ENCODE measurements around the gene ATAD1.

Gene ATAD1

DNA sequence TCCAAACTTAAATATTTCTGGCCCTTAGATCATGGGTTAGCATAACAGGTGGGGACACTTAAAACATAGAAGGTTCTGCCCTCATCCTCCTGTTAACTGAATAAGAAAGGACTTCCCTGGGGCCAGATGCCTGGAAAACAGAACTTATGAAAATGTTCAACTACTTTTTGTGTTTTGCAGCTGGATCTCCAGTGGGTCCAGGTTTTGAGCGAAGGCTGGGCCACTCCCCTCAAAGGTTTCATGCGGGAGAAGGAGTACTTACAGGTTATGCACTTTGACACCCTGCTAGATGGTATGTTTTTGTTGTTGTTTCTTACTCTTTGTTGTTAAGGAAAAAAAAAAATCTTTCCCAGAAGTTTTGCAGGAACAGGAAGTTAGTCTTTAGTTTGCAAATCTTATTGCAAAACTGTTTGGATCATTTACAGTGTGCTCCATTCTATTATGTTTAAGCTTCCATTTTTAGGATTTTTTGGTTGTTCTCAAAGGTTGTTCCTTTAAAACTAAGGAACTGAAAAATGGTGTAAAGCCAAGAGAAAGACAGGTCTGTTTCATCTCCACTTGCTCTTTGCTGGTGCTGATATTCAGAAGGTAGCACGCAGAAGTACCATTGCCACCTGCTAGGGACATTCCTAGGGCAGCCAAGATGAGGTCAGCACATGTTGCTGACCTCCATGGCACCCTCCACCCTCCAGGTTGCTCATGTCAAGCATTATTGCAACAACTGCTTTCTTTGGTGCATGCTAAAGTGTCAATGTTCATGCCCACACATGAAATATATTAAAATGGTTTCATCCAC is 102.3 kb downstream of the ATAD1 start:
- no peak for DNase-seq (ENCODE audit: low read depth in 2 of 2)

- DNase-seq (ENCODE audit: low read depth in 2 of 2), result no peak
These were observed 104.3 kb downstream of the ATAD1 start for GRCh38 chr10:87713707-87714106.

GRCh38 chr10:87712913-87713616 is 105.0 kb downstream of the ATAD1 start:
- no peak for DNase-seq (ENCODE audit: low read depth in 2 of 2)

- no peak for DNase-seq (ENCODE audit: low read depth in 2 of 2)
These were observed 110.8 kb downstream of the ATAD1 start for GRCh38 chr10:87707254-87707653.

GRCh38 chr10:87706731-87707130 is 111.3 kb downstream of the ATAD1 start:
- DNase-seq (ENCODE audit: low read depth in 2 of 2), result no peak

GRCh38 chr10:87705339-87705738 is 112.7 kb downstream of the ATAD1 start:
- no peak for DNase-seq (ENCODE audit: low read depth in 2 of 2)

GRCh38 chr10:87703771-87704170 is 114.3 kb downstream of the ATAD1 start:
- DNase-seq (ENCODE audit: low read depth in 2 of 2), result no peak

GRCh38 chr10:87702973-87703294 is 115.1 kb downstream of the ATAD1 start:
- no peak for DNase-seq (ENCODE audit: low read depth in 2 of 2)

DNA sequence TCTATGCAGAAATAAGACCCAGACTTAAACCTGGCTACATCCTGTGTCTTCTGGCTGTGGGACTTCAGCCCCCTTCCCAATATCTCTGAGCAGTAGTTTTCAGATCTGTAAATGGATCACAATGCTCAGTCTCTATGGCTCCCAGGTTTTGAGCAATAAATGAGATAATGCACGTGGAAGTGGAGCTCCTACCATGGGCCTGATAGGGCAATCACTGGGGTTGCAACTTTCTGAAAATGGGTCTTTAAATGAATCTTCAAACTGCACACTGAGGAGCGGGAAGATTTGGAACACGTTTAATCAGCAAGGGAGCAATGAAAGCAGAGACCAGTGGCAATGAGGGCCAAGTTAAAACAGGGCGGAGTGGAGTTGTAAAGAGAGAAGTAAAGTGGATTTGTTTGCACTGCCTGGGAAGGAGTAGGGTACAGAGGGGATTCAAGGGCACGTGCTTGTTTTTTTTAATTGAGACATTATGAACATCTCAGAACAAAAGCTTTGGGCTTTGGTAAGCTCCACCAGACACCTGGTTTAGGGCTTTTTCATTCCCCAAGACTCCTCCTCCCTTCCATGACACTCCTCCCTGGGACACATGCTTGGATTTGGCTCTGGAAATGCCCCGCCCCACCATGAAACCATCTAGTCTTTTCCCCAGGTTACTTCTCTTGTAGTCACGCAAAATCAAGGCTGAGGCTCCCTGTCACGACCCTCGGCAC is 115.6 kb downstream of the ATAD1 start:
- no peak for DNase-seq (ENCODE audit: low read depth in 2 of 2)
